ENCODE data around the gene E2F7. TPM values are rescaled to one million over a fixed set of nuclear protein-coding genes. Genes with fewer than 3 reads are reported as not detected.

The E2F7 gene
- total RNA-seq, 1 experiment from 2014 or later = 19.5 TPM

GRCh38 chr12:77060883-77061240 is 4.5 kb downstream of the E2F7 start:
- peaks cover 79% of the 10 kb centered on the region for H3K79me2 ChIP-seq (ENCODE audit: insufficient read depth, low read length)
- peaks cover 5 to 36% of the 10 kb centered on the region in 2 experiments; a peak in 3 of 4 replicates for H3K36me3 ChIP-seq (ENCODE audit: control insufficient read depth in 1 of 2, insufficient read depth in 2 of 2, low read length in 2 of 2)
- TF ChIP-seq CTCF (IDR thresholded peaks at IDR 0.05 in 2 of 3, conservative IDR thresholded peaks at IDR 0.05 in 1 of 3; ENCODE audit: borderline replicate concordance in 1 of 3, insufficient read depth in 1 of 3, low read depth in 2 of 3, low read length in 2 of 3) (no peak), MAX (IDR thresholded peaks at IDR 0.05) (no peak), CEBPB (IDR thresholded peaks at IDR 0.05; ENCODE audit: low read depth) (no peak), POLR2AphosphoS5 (IDR thresholded peaks at IDR 0.05; ENCODE audit: low read depth, low read length) (no peak), EZH2phosphoT487 (IDR thresholded peaks at IDR 0.05; ENCODE audit: borderline replicate concordance) (no peak), POLR2A (IDR thresholded peaks at IDR 0.05; ENCODE audit: borderline replicate concordance, extremely low read depth, insufficient read depth, insufficient read length) (no peak), SP1 (IDR thresholded peaks at IDR 0.05; ENCODE audit: low read depth) (no peak), ZBTB33 (IDR thresholded peaks at IDR 0.05; ENCODE audit: extremely low read depth, insufficient replicate concordance, low read length) (no peak), SIN3A (IDR thresholded peaks at IDR 0.05; ENCODE audit: low read depth) (no peak), JUND (IDR thresholded peaks at IDR 0.05) (no peak), EZH2 (IDR thresholded peaks at IDR 0.05) (no peak), ATF3 (IDR thresholded peaks at IDR 0.05) (no peak), EGR1 (IDR thresholded peaks at IDR 0.05; ENCODE audit: low read depth) (no peak)
- H3K9me2 ChIP-seq (ENCODE audit: insufficient read depth) = no peaks in the 10 kb centered on the region
- H4K20me1 ChIP-seq (ENCODE audit: insufficient read depth) = no peaks in the 10 kb centered on the region
- H3K9ac ChIP-seq (ENCODE audit: low read length) = no peak overlapping the region
- CTCF ChIA-PET = no interaction called here
- no peak overlapping the region for H3K27ac ChIP-seq (ENCODE audit: low read depth, low read length)
- peaks cover 7 to 27% of the 10 kb centered on the region in 2 experiments; a peak in 2 of 4 replicates for H3K4me1 ChIP-seq (ENCODE audit: control insufficient read depth in 1 of 2, insufficient read depth in 2 of 2, low read length in 2 of 2)
- H3K27me3 ChIP-seq (ENCODE audit: insufficient read depth, low read length) = no peaks in the 10 kb centered on the region
- intact Hi-C loops (cut with micrococcal nuclease) = loop anchor here (10.0 kb wide), 2 partner anchors 264 to 874 kb away; no protein-coding TSS in a partner anchor
- POLR2A ChIA-PET = no interaction called here
- H3K4me3 ChIP-seq (replicated peaks in 1 of 2; ENCODE audit: low read depth in 1 of 2, low read length in 2 of 2) = no peak overlapping the region
- no peaks in the 10 kb centered on the region for H3K9me3 ChIP-seq (ENCODE audit: control insufficient read depth in 1 of 2, insufficient read depth in 1 of 2, low read depth in 1 of 2, low read length in 2 of 2)
- no peak overlapping the region for H3K4me2 ChIP-seq (ENCODE audit: low read length)
- no TSS peak for BruUV-seq (replicated peaks)
- no peak for ATAC-seq
- DNase-seq (ENCODE audit: low read depth, low spot score) = no peak
- RAD21 ChIA-PET (ENCODE audit: low non-redundant PET in 1 of 2, low total read pairs in 2 of 2, uncharacterized antibody in 2 of 2, unreplicated experiment in 2 of 2) = no interaction called here
- no peak overlapping the region for H2AFZ ChIP-seq (ENCODE audit: low read depth, low read length, poor library complexity, severe bottlenecking)
